Measurements from ENCODE around the gene PIGU. TPM values are rescaled to one million over a fixed set of nuclear protein-coding genes. Genes with fewer than 3 reads are reported as not detected.

Gene PIGU
- total RNA-seq, 1 experiment from 2014 or later = 32.1 TPM

GRCh38 chr20:34557936-34558319 lies 119.0 kb downstream of the PIGU start:
- no peak for DNase-seq (ENCODE audit: low read depth, low spot score)
- in situ Hi-C loops (cut with HindIII; ENCODE audit: low pct_unique_long_range_greater_than_20kb, low sequenced_read_pairs) = no loop called here

GRCh38 chr20:34553366-34553867 lies 123.5 kb downstream of the PIGU start:
- in situ Hi-C loops (cut with HindIII; ENCODE audit: low pct_unique_long_range_greater_than_20kb, low sequenced_read_pairs) = no loop called here
- DNase-seq (ENCODE audit: low read depth, low spot score) = no peak

GRCh38 chr20:34552569-34552968 lies 124.3 kb downstream of the PIGU start:
- in situ Hi-C loops (cut with HindIII; ENCODE audit: low pct_unique_long_range_greater_than_20kb, low sequenced_read_pairs) = no loop called here
- no peak for DNase-seq (ENCODE audit: low read depth, low spot score)

GRCh38 chr20:34549929-34550305 lies 127.0 kb downstream of the PIGU start:
- in situ Hi-C loops (cut with HindIII; ENCODE audit: low pct_unique_long_range_greater_than_20kb, low sequenced_read_pairs) = no loop called here
- DNase-seq (ENCODE audit: low read depth, low spot score) = no peak

GRCh38 chr20:34549291-34549928 lies 127.5 kb downstream of the PIGU start:
- DNase-seq (ENCODE audit: low read depth, low spot score) = peak; percentile 42
- in situ Hi-C loops (cut with HindIII; ENCODE audit: low pct_unique_long_range_greater_than_20kb, low sequenced_read_pairs) = no loop called here

GRCh38 chr20:34547844-34548613 lies 128.9 kb downstream of the PIGU start:
- no peak for DNase-seq (ENCODE audit: low read depth, low spot score)
- in situ Hi-C loops (cut with HindIII; ENCODE audit: low pct_unique_long_range_greater_than_20kb, low sequenced_read_pairs) = no loop called here

- no peak for DNase-seq (ENCODE audit: low read depth, low spot score)
- in situ Hi-C loops (cut with HindIII; ENCODE audit: low pct_unique_long_range_greater_than_20kb, low sequenced_read_pairs) = no loop called here
Measured at GRCh38 chr20:34546751-34547181, 130.1 kb downstream of the PIGU start.

GRCh38 chr20:34544109-34544796 lies 132.6 kb downstream of the PIGU start:
- in situ Hi-C loops (cut with HindIII; ENCODE audit: low pct_unique_long_range_greater_than_20kb, low sequenced_read_pairs) = no loop called here
- DNase-seq (ENCODE audit: low read depth, low spot score) = no peak

GRCh38 chr20:34543463-34544056 lies 133.3 kb downstream of the PIGU start:
- DNase-seq (ENCODE audit: low read depth, low spot score) = no peak
- in situ Hi-C loops (cut with HindIII; ENCODE audit: low pct_unique_long_range_greater_than_20kb, low sequenced_read_pairs) = no loop called here

- no peak for DNase-seq (ENCODE audit: low read depth, low spot score)
- in situ Hi-C loops (cut with HindIII; ENCODE audit: low pct_unique_long_range_greater_than_20kb, low sequenced_read_pairs) = no loop called here
Measured at GRCh38 chr20:34542439-34542838, 134.5 kb downstream of the PIGU start.

- no peak for DNase-seq (ENCODE audit: low read depth, low spot score)
- in situ Hi-C loops (cut with HindIII; ENCODE audit: low pct_unique_long_range_greater_than_20kb, low sequenced_read_pairs) = no loop called here
Measured at GRCh38 chr20:34541917-34542316, 135.0 kb downstream of the PIGU start.

- in situ Hi-C loops (cut with HindIII; ENCODE audit: low pct_unique_long_range_greater_than_20kb, low sequenced_read_pairs) = no loop called here
- DNase-seq (ENCODE audit: low read depth, low spot score) = no peak
Measured at GRCh38 chr20:34541264-34541901, 135.5 kb downstream of the PIGU start.

- in situ Hi-C loops (cut with HindIII; ENCODE audit: low pct_unique_long_range_greater_than_20kb, low sequenced_read_pairs) = no loop called here
- DNase-seq (ENCODE audit: low read depth, low spot score) = no peak
Measured at GRCh38 chr20:34540596-34541263, 136.2 kb downstream of the PIGU start.

- no peak for DNase-seq (ENCODE audit: low read depth, low spot score)
- in situ Hi-C loops (cut with HindIII; ENCODE audit: low pct_unique_long_range_greater_than_20kb, low sequenced_read_pairs) = no loop called here
Measured at GRCh38 chr20:34539756-34540155, 137.1 kb downstream of the PIGU start.

- in situ Hi-C loops (cut with HindIII; ENCODE audit: low pct_unique_long_range_greater_than_20kb, low sequenced_read_pairs) = no loop called here
- peak; percentile 69 for DNase-seq (ENCODE audit: low read depth, low spot score)
Measured at GRCh38 chr20:34538671-34539123, 138.2 kb downstream of the PIGU start.

GRCh38 chr20:34537651-34538050 lies 139.2 kb downstream of the PIGU start:
- in situ Hi-C loops (cut with HindIII; ENCODE audit: low pct_unique_long_range_greater_than_20kb, low sequenced_read_pairs) = no loop called here
- DNase-seq (ENCODE audit: low read depth, low spot score) = no peak

GRCh38 chr20:34536798-34537394 lies 140.0 kb downstream of the PIGU start:
- in situ Hi-C loops (cut with HindIII; ENCODE audit: low pct_unique_long_range_greater_than_20kb, low sequenced_read_pairs) = no loop called here
- DNase-seq (ENCODE audit: low read depth, low spot score) = peak; percentile 78
